HG03280 (cell line): ENCODE results near the gene RALGAPB.
"Not testable (repeated sequence)": the region's sequence is repeated elsewhere in the genome, so short reads cannot be mapped to it uniquely, and the experiment has no call there.

Experiments used
- ATAC-seq: cut with Tn5 transposase; IDR thresholded peaks from one replicate; pipeline ENCODE4 v1.9.1; 2021; ENCODE audit warnings: mild to moderate bottlenecking, moderate library complexity; ENCODE audit not compliant: unreplicated experiment

RALGAPB gene

DNA sequence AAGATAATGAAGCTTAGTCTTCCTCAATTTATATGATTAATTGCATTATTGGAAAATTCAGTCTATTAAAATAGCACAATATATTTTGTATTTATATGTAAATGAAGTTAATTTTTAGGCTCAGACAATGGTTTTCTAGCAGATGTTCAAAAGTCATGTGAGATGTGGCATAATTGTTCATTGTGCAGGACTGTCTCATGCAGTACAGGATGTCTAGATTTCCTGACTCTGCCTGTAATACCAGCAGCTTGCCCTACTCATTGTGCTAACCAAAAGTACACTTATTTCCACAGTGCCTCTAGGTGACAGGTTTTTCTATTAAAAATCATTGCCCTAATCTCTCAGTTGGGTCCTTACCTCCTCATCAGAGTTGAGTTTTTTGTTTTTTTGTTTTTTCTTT lies 12.4 kb downstream of the RALGAPB start:
- no peak for ATAC-seq

DNA sequence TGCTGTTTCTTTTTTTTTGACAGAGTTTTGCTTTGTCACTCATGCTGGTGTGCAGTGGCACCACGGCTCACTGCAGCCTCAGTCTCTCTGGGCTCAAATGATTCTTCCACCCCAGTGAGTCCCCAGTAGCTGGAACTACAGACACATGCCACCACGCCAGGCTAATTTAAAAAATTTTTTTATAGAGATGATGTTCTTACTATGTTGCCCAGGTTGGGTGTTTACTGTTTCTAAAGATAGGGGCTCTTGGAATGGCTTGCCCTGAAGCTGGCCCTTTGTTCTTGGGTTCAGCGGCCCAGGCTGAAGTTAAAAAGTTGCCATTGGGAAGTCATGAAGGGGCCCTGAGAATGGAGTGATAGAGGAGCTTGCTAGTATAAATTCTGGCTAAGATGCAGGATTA lies 16.5 kb downstream of the RALGAPB start:
- ATAC-seq: no peak

DNA sequence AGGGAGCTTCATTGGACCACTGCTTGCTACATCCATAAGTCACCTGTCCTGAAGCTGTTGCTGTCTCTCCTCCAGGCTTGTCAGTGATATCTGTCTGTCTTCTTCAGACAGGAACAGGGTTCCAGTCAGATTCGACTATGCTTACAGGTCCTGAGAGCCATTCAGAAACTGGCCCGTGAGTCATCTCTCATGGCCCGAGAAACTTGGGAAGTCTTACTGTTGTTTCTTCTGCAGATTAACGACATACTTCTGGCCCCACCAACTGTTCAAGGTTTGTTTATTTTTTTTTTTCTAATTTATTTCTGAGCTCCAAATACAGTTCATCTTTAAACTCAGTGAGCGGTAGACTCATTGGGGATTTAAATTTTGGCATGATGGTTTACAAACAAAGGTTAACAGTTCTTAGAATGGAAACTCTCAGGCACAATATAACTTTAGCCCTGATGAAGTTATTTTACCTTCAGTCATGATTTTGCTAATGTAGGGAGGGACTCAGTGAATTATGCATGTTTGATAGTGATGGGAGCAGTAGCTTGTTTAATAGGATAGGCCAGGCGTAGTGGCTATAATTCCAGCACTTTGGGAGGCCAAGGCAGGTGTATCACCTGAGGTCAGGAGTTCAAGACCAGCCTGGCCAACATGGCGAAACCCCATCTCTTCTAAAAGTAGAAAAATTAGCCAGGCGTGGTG lies 24.7 kb downstream of the RALGAPB start:
- no peak for ATAC-seq

DNA sequence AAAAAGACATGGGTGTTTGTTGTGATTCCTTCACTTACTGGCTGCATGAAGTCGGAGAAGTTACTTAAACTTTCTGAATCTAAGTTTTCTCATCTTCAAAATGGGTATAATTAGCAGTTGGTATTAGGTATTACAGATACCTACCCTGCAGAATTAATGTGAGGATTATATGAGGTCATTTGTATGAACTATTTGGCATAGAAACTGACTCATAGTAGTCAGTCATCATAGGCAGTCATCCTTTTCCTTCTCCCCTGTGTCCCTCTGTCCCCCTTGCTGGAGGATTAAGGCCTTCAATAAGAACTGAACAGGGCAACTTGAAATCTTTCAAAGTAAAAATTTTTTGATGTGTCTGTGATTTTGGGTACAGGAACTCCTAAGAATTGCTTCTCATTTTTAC lies 26.3 kb downstream of the RALGAPB start:
- ATAC-seq: no peak

DNA sequence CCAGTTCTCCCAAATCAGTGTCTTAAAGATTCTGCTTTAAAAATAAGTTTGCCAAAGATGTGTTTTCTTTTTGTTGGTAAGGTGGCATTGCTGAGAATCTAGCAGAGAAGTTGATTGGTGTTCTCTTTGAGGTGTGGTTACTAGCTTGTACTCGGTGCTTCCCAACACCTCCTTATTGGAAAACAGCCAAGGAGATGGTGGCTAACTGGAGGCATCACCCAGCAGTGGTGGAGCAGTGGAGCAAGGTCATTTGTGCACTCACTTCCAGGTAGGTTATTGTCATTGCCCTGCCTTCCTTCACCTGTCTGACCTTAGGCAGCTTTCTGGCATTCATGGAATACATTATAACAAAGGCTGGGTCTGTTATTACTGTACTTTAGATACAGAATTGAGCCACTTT lies 26.7 kb downstream of the RALGAPB start:
- no peak for ATAC-seq

DNA sequence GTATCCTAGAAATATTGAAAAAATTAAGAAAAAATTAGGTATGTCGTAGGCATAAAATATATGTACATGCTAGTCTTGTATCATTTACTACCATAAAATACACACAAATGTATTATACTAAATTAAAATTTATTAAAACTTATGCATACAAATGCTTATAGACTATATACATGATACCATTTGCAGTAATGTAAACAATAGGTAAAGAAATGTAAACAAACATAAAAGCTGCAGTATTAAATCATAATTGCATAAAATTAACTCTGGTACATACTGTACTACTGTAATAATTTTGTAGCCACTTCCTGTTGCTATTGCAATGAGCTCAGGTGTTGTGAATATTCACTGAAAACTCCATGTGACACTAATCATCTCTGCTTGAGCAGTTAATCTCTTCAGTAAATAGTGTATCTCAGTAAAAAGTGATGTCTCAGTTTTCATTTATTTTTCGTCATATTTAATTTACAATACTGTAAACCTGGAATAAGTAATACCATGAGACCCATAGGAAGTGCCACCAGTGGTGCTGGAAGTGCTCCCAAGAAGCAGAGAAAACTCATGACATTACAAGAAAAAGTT lies 29.3 kb downstream of the RALGAPB start:
- no peak for ATAC-seq

DNA sequence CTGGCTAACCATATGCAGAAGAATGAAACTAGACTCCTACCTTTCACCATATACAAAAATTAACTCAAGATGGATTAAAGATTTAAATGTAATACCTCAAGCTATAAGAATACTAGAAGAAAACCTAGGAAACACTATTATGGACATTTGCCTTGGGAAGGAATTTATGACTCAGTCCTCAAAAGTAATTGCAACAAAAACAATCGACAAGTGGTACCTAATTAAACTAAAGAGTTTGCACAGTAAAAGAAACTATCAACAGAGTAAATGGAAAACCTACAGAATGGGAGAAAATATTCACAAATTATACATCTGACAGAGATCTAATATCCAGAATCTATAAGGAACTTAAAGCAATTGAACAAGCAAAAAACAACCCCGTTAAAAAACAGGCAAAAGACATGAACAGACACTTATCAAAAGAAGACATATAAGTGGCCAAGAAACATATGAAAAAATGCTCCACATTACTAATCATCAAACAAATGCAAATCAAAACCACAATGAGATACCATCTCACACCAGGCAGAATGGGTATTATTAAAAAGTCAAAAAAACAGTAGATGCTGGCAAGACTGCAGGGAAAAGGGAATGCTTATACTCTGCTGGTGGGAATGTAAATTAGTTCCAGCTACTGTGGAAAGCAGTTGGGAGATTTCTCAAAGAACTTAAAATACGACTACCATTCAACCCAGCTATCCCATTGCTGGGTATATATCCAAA lies 31.9 kb downstream of the RALGAPB start:
- no peak for ATAC-seq

DNA sequence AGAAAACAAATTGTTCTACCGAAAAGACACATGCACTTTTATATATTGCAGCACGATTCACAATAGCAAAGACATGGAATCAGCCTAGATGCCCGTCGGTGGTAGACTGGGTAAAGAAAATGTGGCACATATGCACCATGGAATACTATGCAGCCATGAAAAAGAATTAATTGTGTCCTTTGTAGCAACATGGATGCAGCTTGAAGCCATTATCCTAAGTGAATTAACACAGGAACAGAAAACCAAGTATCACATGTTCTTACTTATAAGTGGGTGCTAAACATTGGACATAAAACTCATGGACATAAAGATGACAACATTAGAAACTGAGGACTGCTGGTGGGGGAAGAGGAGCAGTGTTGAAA lies 32.4 kb downstream of the RALGAPB start:
- ATAC-seq: no peak

DNA sequence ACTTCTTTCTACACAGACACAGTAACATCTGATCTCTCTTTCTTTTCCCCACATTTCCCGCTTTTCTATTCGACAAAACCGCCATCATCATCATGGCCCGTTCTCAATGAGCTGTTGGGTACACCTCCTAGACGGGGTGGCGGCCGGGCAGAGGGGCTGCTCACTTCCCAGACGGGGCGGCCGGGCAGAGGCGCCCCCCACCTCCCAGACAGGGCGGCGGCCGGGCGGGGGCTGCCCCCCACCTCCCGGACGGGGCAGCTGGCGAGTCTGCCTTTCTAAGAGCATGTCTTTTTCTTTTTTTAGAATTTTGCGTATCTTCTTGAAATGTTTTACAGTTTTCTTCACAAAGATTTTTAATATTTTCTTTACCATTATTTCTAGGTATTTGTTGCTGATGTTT lies 39.1 kb downstream of the RALGAPB start:
- ATAC-seq: not testable (repeated sequence)

DNA sequence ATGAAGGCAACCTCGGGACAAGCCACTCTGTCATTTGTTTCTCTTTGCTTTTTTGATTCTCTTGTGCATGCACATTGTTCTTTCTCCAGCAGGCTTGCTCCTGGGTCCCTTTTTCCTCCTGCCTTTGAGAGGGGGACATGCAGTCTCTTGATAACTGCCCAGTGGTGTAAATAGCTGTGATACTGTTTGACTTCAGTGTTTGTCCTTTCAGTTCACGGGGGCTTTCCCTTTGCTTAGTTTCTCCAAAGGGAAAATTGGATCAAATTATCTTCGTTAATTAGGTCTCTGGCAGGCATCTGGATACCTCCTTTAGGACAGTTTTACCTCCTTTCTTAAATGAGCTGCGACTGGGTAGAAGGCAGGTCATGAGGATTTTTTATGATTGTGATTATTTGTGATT lies 41.5 kb downstream of the RALGAPB start:
- no peak for ATAC-seq

DNA sequence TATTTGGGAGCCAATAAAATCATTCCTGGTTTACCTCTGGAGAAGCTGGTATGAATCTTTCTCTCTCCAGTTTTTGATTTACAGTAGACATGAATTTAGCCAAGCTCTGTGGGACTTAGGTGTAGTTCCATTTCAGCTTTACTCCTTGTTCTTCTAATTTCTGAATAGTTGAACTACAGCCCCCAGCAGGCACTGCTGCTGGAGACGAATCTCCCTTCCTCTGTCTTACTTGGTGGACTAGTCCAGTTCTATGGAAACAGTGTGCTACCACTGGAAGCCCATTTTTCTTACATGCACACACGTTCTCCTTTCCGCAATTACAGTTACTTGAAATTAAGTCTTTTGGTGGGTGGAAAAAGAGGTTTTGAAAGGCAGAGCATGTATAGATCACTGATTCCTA lies 42.3 kb downstream of the RALGAPB start:
- ATAC-seq: no peak

DNA sequence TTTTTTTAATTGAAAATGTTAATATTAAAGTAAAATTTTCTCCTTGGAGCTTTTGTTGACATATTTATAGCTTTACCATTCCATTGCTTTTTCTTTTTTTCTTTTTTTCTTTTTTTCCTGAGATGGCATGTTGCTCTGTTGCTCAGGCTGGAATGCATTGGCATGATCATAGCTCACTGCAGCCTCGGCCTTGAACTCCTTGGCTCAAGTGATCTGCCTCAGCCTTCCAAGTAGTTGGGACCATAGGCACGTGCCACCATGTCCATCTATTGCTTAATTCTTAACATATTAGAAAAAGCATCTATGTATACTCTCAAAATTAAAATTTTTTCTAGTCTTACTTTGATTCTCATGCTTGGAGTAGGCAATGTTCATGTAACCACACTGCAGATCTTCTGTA lies 43.0 kb downstream of the RALGAPB start:
- no peak for ATAC-seq

DNA sequence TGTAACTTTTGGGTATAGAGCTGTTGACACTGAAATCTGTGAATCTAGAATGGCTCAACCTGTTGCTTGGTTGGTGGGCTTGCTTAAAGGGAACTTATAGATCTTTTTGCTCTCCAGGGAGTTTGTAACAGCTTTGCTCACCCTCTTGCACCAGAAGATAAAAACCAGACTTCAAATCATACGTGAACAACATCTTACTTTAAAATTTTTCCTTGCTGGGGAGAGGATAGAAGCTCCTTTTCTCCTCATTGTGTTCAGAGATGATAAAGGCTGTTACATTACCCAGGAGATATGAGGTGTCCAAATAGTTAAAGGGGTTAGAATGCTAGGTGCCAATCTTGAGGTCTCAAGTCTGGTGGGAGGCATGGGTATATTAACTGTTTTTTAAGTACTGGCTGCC lies 46.8 kb downstream of the RALGAPB start:
- no peak for ATAC-seq

DNA sequence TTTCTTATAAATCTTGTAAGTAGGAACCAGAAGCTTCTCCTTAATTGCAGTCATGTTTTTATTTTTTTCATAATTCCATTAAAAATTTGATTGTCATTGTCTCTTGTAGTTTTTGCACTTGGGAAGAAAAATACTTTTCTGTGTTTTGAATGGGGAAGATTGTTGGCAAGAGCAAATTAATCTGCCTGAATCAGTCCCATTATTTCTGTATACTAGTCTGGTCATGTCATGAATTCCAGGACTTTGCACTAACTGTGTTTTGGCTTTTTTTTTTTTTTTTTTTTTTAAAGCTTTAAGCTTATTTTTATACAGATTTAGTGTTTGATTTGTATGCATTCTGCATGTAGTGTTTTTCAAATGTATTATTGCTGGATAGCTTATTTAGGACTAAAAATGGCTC lies 47.6 kb downstream of the RALGAPB start:
- ATAC-seq: no peak

DNA sequence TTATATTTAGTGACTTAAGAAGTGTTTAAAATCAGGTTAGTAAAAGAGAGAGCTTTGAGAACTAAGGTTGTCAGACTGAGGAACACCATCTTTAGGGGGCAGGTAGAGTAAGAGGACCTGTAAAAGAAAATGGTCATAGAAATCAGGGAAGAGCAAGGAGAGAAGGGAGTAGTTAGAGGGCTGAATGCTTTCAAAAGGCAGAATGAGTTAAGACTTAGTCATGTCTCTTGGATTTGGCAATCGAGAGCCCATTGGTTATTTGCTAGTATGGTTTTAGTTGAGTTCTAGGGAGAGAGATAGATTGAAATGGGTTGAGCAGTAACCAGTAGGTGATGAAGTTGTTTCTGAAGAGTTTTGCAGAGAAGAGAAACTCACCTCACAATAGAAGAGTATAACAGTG lies 51.1 kb downstream of the RALGAPB start:
- ATAC-seq: no peak

DNA sequence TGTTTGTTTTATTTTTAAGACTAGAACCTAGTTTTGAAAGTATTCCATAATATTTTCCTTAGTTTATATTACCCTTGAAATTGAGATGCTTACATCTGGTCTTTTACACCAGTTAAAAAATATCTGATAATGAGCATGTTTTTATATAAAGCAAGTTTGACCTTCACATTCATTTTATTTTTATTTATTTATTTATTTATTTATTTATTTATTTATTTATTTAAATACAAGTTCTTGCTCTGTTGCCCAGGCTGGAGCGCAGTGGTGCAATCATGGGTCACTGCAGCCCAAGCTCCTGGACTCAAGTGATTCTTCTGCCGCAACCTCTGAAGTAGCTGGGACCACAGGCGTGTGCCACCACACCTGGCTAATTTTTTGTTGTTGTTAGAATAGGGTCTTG lies 55.5 kb downstream of the RALGAPB start:
- ATAC-seq: no peak

DNA sequence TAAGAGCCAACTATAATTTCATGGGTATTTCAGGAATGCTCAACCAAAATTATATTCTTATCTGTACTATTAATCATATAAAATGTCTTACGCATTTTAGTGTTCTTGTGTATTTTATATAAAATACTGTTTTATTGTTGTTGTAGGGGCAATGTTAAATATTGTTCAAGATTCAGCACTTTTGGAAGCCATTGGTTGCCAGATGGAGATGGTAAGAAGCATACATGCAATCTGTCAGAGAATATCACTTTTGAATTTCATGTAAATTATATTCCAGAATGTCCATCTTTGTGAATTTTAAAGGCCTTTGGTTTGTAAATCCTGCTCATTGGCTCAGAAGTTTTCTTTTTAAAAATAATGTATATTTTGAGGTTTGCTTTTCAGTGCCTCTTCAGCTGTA lies 58.4 kb downstream of the RALGAPB start:
- no peak for ATAC-seq

DNA sequence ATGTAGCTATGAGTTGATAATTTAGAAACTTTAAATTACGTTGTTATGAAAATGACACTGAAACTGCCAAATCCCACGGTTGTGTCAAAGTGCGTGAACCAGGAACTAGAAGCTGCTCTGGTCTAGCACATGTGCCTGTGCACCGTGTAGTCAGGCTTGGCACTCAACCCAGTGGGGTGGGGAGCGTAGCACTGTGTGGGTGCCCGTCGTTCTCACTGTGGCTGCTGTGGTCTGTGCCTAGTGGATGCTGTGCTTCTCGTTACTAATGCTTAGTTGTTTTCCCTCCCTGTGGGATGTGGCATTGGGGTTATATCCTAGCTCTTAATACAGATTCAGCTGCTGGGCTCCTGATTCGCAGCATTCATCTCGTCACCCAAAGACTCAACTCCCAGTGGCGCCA lies 62.1 kb downstream of the RALGAPB start:
- no peak for ATAC-seq

DNA sequence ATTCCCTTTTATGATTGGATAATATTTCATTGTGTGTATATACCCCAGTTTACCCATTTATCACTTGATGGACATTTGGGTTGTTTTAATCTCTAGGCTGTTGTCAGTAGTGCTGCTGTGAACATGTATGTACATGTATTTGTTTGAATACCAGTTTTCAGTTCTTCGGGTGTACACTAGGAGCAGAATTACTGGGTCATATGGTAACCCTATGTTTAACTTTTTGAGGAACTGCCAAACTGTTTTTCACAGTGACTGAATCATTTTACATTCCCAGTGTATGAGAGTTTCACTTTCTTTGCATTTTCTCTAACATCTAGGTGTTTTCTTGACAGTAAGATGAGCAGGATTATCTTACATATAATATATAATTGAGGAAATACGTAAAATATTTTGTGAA lies 63.7 kb downstream of the RALGAPB start:
- ATAC-seq: no peak

DNA sequence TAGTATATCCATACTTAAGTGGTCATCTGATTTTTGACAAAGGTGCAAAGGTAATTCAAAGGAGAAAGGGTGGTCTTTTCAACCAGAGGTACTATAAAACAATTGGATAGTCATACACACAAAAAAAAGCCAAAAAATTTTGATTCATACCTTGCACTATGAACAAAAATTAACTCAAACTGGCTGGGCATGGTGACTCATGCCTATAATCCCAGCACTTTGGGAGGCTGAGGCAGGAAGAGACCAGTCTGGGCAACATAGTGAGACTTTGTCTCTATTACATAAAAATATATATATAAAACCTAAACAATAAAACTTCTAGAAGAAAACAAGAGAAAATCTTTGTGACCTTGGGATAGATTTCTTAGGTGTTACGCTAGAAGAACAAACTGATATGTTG lies 64.5 kb downstream of the RALGAPB start:
- ATAC-seq: no peak

DNA sequence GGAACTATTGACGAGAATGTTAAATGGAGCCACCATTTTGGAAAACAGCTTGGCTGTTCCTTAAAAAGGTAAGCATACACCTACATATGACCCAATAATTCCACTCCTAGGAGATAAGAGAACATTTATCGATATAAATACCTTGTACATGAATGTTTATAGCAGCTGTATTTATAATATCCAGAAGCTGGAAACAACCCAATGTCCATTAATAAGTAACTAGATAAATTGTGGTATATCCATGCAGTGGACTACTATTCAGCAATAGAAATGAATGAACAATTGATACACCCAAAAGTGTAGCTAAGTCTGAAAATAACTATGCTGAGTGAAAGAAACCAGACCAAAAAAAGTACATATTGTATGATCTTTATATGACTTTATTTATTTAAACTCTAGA lies 66.1 kb downstream of the RALGAPB start:
- ATAC-seq: no peak
